Esophagus (tissue), 2 donors: ENCODE measurements around the gene KDM4B. TPM values are rescaled to one million over a fixed set of nuclear protein-coding genes. Genes with fewer than 3 reads are reported as not detected.
A peak's percentile ranks its signal among the peaks of the same experiment; 100 is the strongest.

Experiments
- H3K27ac ChIP-seq, 2 donors: one replicate each; pipeline ENCODE4 v1.5.1; 2013; ENCODE audit warnings: low read depth in 2 of 2, mild to moderate bottlenecking in 2 of 2, inconsistent platforms in 1 of 2, low read length in 1 of 2, moderate library complexity in 1 of 2
- H3K27me3 ChIP-seq, 2 donors: one replicate each; pipeline ENCODE4 v1.6.1; 2013; ENCODE audit warnings: low read length in 2 of 2, control low read depth in 1 of 2, mild to moderate bottlenecking in 1 of 2; ENCODE audit not compliant: insufficient read depth in 2 of 2, control insufficient read depth in 1 of 2
- H3K36me3 ChIP-seq, 2 donors: one replicate each; pipeline ENCODE4 v1.6.1; 2013; ENCODE audit warnings: low read length in 1 of 2; ENCODE audit not compliant: control insufficient read depth in 2 of 2, insufficient read depth in 2 of 2
- H3K4me1 ChIP-seq, 2 donors: one replicate each; pipeline ENCODE4 v1.6.1; 2013; ENCODE audit warnings: low read length in 1 of 2; ENCODE audit not compliant: control insufficient read depth in 2 of 2, insufficient read depth in 2 of 2
- H3K4me3 ChIP-seq, 2 donors: one replicate each; pipeline ENCODE4 v1.5.1; 2013; ENCODE audit warnings: low read length in 2 of 2, mild to moderate bottlenecking in 2 of 2, low read depth in 1 of 2, moderate library complexity in 1 of 2
- H3K9me3 ChIP-seq, 2 donors: one replicate each; pipeline ENCODE4 v1.6.1; 2013; ENCODE audit warnings: mild to moderate bottlenecking in 2 of 2, low read depth in 1 of 2, low read length in 1 of 2, moderate library complexity in 1 of 2; ENCODE audit not compliant: control insufficient read depth in 2 of 2, insufficient read depth in 1 of 2
- WGBS, 2 donors: extraction: QIAGEN DNeasy Blood & Tissue Kit; methylation state at CpG; one replicate each; pipeline ENCODE4 v1.1.7; 2013; 5-methylcytosine and 5-hydroxymethylcytosine counted together
- polyA plus RNA-seq, 2 donors: library from polyadenylated mRNA; stranded (reverse); fragments of 200-250 nt; gene quantifications; one replicate each; pipeline ENCODE4 v1.2.3, GENCODE V29; 2013
- donor health status: healthy with polysubstance abuse.
- donor health status: Bipolar disorder and iron deficiency.

The KDM4B gene
- polyA plus RNA-seq, 2 donors, result 10.7 to 26.7 TPM

- Histone ChIP-seq H3K27ac (peak overlapping the region in 1 of 2 donors; percentile 29), H3K4me1 (peaks cover 3 to 35% of the 10 kb centered on the region in 2 donors), H3K27me3 (no peaks in the 10 kb centered on the region), H3K9me3 (no peaks in the 10 kb centered on the region), H3K36me3 (peaks cover 0 to 35% of the 10 kb centered on the region in 2 donors), H3K4me3 (no peak overlapping the region)
- 69 to 78% methylated on average over 16 of the region's 16 CpGs for WGBS, 2 donors
Measured at GRCh38 chr19:5050067-5050656, 81.2 kb downstream of the KDM4B start.

- H3K36me3 ChIP-seq, result peaks cover 0 to 35% of the 10 kb centered on the region in 2 donors
- no peak overlapping the region for H3K4me3 ChIP-seq
- no peaks in the 10 kb centered on the region for H3K27me3 ChIP-seq
- H3K4me1 ChIP-seq, result peaks cover 3 to 34% of the 10 kb centered on the region in 2 donors
- 89 to 91% methylated on average over 16 of the region's 16 CpGs for WGBS, 2 donors
- H3K9me3 ChIP-seq, result no peaks in the 10 kb centered on the region
- H3K27ac ChIP-seq, result no peak overlapping the region
Measured at GRCh38 chr19:5050905-5051304, 82.0 kb downstream of the KDM4B start.

DNA sequence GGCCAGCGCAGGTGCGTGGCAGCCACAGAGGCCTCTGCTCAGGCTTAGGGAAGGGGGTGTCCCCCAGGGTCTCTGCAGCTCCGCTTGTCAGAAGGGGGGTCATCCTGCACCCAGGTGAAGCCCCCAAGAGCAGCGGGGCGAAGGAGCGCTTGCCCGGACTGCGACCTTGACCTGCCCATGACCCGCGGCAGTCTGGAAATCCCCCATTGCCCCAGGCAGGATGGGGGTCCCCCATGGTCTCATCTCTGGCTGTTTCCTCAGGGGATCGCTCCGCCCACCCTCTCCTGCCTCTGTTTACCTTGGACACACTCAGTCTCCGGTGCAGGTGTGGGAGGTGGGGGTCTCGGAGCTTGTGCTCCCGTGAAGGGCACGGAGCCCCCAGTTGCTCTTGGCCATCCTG lies 82.7 kb downstream of the KDM4B start:
- Histone ChIP-seq H3K36me3 (peaks cover 0 to 37% of the 10 kb centered on the region in 2 donors), H3K9me3 (no peaks in the 10 kb centered on the region), H3K27me3 (no peaks in the 10 kb centered on the region), H3K27ac (no peak overlapping the region), H3K4me3 (no peak overlapping the region), H3K4me1 (peaks cover 0 to 27% of the 10 kb centered on the region in 2 donors)
- WGBS, 2 donors, result 92% methylated on average over 16 of the region's 16 CpGs

- Histone ChIP-seq H3K4me1 (peaks cover 0 to 20% of the 10 kb centered on the region in 2 donors), H3K36me3 (peaks cover 0 to 42% of the 10 kb centered on the region in 2 donors), H3K27ac (no peak overlapping the region), H3K9me3 (no peaks in the 10 kb centered on the region), H3K4me3 (no peak overlapping the region), H3K27me3 (no peaks in the 10 kb centered on the region)
- 96% methylated on average over 11 to 13 of the region's 13 CpGs for WGBS, 2 donors
Measured at GRCh38 chr19:5052515-5052914, 83.6 kb downstream of the KDM4B start.

GRCh38 chr19:5052945-5053485 lies 84.1 kb downstream of the KDM4B start:
- Histone ChIP-seq H3K9me3 (no peaks in the 10 kb centered on the region), H3K4me3 (no peak overlapping the region), H3K27me3 (no peaks in the 10 kb centered on the region), H3K36me3 (peaks cover 0 to 40% of the 10 kb centered on the region in 2 donors), H3K4me1 (peaks cover 0 to 15% of the 10 kb centered on the region in 2 donors), H3K27ac (no peak overlapping the region)
- 94 to 95% methylated on average over 16 of the region's 16 CpGs for WGBS, 2 donors

- no peaks in the 10 kb centered on the region for H3K27me3 ChIP-seq
- no peak overlapping the region for H3K4me3 ChIP-seq
- WGBS, 2 donors, result 92 to 93% methylated on average over 11 of the region's 11 CpGs
- H3K27ac ChIP-seq, result no peak overlapping the region
- peaks cover 0 to 9% of the 10 kb centered on the region in 2 donors for H3K4me1 ChIP-seq
- no peaks in the 10 kb centered on the region for H3K9me3 ChIP-seq
- peaks cover 0 to 42% of the 10 kb centered on the region in 2 donors for H3K36me3 ChIP-seq
Measured at GRCh38 chr19:5053661-5054060, 84.7 kb downstream of the KDM4B start.

DNA sequence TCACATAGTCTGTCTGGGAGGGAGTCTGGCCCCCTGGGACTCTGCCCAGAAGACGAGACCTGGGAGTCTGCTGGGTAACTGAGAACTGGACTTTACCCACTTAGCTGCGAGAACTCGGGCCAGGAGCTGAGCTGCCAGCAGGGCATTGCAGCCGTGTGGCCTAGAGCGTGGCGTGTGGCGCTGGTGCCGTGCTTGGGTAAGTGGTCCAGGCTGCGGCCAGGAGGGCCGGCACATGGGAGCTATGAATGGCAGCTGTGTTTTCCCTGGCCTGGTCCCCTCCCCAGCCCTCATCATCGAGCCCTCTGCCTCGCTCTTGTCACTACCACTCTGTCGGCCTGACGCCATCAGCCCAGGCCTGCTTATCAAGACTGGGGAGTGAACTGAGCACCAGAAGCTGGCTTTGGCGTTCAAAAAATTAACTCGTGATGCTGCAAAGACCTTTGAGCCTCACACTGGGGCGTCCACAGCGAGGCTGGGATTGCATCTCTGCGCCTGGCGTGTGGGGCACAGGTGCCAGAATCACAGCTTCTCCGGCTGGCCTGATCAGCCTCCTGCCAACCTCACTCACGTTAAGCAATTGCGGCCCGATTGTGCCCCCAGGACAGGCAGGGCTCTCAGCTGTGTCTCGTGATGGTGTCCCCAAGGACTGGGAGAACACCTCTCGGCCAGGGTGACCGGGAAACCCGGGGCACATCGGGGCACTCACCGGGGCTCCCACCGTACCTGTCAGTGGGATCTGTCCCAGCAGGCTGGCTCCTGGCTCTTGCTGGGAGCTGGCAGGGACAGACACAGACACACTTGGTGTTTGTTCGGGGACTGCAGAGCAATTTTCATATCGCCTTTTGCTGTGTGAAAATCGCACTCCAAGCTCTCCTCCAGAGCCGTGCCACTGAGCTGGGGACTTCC lies 85.9 kb downstream of the KDM4B start:
- no peaks in the 10 kb centered on the region for H3K27me3 ChIP-seq
- H3K27ac ChIP-seq, result no peak overlapping the region
- no peaks in the 10 kb centered on the region for H3K9me3 ChIP-seq
- peaks cover 0 to 1% of the 10 kb centered on the region in 2 donors for H3K4me1 ChIP-seq
- peaks cover 4 to 45% of the 10 kb centered on the region in 2 donors for H3K36me3 ChIP-seq
- 87 to 93% methylated on average over 35 of the region's 35 CpGs for WGBS, 2 donors
- no peak overlapping the region for H3K4me3 ChIP-seq

DNA sequence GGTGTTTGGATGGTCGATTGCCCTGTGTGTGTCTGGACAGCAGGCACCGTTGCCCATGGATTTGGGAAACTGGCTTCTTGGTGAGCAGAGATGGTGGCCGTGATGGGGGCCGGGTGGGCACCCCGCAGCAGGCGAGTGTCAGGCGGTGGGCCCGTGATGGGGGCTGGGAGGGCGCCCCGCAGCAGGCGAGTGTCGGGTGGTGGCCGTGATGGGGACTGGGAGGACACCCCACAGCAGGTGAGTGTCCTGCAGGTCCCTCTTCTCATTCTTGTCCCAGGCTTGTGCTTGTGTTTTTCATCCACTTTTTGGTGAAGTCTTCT lies 86.5 kb downstream of the KDM4B start:
- WGBS, 2 donors, result 93 to 97% methylated on average over 9 to 13 of the region's 13 CpGs
- no peak overlapping the region for H3K27ac ChIP-seq
- peaks cover 4 to 46% of the 10 kb centered on the region in 2 donors for H3K36me3 ChIP-seq
- H3K4me1 ChIP-seq, result no peaks in the 10 kb centered on the region
- H3K27me3 ChIP-seq, result no peaks in the 10 kb centered on the region
- no peak overlapping the region for H3K4me3 ChIP-seq
- no peaks in the 10 kb centered on the region for H3K9me3 ChIP-seq

GRCh38 chr19:5057860-5058259 lies 88.9 kb downstream of the KDM4B start:
- Histone ChIP-seq H3K36me3 (peaks cover 7 to 39% of the 10 kb centered on the region in 2 donors), H3K9me3 (peaks cover 3 to 8% of the 10 kb centered on the region in 2 donors), H3K27me3 (no peaks in the 10 kb centered on the region), H3K27ac (no peak overlapping the region), H3K4me3 (no peak overlapping the region), H3K4me1 (no peaks in the 10 kb centered on the region)
- 89 to 93% methylated on average over 5 of the region's 5 CpGs for WGBS, 2 donors
